Measurements from ENCODE around the gene ARL8A.
"Not testable (repeated sequence)": the region's sequence is repeated elsewhere in the genome, so short reads cannot be mapped to it uniquely, and the experiment has no call there.

The ARL8A gene

GRCh38 chr1:202133001-202133400 is 11.5 kb downstream of the ARL8A start:
- no peak for DNase-seq

- no peak for DNase-seq
Measured at GRCh38 chr1:202131956-202132821, 12.3 kb downstream of the ARL8A start.

GRCh38 chr1:202130816-202131522 is 13.6 kb downstream of the ARL8A start:
- DNase-seq: no peak

DNA sequence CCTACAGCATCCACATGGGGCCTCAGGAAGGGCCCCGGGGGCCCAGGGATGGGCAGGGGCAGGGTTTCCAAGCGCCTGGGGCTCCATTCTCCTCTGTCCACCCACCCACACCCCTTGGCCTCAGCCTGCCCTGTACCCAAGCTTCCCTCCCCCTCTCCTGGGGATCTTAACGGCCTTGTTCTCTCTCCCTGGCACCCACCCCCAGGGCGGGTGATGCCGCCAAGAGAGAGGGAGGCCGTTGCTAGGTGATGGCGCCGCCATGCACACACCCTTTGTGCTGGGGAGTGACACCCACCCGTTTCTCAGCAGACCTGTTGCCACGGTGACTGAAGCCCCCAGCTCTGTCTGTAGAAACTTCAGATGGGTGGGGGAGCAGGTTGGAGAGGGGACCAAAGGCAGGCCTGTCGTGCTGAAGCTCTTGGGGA is 14.2 kb downstream of the ARL8A start:
- DNase-seq: no peak

DNA sequence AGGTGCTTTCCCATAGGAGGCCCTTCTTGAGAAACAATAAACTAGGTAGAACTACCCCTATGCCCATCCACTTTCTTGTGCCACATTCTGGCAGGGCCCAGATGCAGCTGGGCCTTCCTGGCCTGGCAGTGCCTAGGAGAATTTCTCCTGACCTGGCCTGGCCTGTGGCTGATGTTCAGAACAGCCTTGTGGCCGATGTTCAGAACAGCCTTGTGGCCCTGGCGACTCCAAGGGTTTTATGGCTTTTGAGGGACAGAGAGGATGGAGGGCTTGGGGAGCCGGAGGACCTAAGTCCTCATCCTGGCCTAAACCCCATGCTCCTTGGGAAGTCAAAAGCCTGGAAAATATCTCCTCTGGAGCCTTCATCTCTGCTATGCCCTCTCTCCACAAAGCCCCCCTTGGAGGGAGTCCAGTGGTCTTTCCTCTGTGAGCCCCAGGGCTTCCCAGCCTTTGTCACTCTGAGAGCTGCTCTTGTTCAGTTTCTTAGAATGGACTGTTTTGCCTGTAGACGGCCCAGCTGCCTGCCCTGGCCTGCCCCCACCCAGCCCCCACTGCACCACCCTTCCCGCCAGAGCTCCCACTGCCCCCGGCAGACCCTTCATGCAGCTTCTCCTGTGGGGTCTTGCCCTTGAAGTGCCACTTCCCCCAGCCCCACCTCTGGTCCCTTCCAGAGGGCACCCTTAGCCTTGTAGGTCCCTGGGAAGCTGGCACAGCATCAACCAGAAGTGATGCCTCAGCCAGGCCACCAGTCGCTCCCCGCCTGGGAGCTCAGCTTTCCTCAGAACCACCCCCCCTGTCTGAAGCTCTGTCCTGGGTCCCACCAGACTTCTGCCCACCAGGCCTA is 14.9 kb downstream of the ARL8A start:
- no peak for DNase-seq

- DNase-seq: no peak
Measured at GRCh38 chr1:202127836-202128622, 16.5 kb downstream of the ARL8A start.

DNA sequence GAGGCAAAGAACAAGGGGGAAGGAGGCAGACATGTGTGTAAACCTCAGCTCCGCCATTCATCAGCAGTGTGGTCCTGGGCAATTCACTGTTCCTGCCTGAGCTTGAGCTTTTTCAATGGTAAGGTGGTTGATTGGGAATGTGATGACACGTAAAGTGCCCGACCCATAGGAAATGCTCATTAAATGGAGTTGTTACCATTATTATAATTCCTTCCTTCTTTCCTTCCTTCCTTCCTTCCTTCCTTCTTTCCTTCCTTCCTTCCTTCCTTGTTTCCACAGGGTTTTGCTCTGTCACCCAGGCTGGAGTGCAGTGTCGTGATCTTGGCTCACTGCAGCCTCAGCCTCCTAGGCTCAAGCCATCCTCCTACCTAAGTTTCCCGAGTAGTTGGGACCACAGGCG is 17.5 kb downstream of the ARL8A start:
- no peak for DNase-seq

DNA sequence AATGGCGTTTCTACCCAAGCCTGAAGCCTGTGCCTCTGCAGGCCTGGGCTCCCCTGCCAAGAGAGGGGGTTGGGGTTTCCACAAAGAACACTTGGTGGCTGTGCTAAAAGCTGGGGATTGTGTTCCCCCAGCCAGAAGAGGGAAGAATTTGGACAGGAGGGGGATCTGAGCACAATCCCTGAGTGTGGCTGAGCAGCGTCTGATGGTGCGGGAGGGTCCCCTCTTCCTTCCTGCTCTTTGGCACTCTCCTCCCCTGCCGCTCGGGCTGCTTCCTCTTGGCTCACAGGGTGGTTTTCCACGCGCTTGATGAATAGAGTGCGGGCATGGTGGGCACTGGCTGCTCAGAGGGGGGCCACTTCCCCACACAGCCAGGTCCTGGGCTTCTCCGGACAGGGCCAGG is 18.1 kb downstream of the ARL8A start:
- no peak for DNase-seq

- no peak for DNase-seq
Measured at GRCh38 chr1:202125611-202126010, 18.9 kb downstream of the ARL8A start.

GRCh38 chr1:202124142-202124541 is 20.4 kb downstream of the ARL8A start:
- DNase-seq: no peak

- no peak for DNase-seq
Measured at GRCh38 chr1:202123336-202123813, 21.2 kb downstream of the ARL8A start.

- DNase-seq: no peak
Measured at GRCh38 chr1:202122639-202123335, 21.8 kb downstream of the ARL8A start, which contains the start of gene GPR37L1. GPR37L1 (plus strand) TSS chr1:202122917; CDS start chr1:202122964, 47 bp downstream.

DNA sequence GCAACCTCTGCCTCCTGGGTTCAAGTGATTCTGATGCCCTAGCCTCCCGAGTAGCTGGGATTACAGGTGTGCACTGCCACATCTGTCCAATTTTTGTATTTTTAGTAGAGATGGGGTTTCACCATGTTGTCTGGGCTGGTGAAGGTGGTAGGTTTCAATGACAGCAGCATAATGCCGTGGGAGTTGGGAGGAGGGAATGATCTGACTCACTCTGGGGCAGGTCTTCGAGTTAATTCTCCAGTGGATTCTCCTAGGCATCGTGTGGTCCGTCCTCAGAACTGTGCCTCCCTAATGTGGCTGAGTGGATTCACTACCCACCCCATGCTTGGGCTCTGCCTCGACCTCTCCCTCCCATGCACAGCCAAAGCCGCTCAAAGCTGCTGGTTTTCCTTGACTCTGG is 23.5 kb downstream of the ARL8A start:
- DNase-seq: no peak

GRCh38 chr1:202117898-202118371 is 26.6 kb downstream of the ARL8A start:
- no peak for DNase-seq

DNA sequence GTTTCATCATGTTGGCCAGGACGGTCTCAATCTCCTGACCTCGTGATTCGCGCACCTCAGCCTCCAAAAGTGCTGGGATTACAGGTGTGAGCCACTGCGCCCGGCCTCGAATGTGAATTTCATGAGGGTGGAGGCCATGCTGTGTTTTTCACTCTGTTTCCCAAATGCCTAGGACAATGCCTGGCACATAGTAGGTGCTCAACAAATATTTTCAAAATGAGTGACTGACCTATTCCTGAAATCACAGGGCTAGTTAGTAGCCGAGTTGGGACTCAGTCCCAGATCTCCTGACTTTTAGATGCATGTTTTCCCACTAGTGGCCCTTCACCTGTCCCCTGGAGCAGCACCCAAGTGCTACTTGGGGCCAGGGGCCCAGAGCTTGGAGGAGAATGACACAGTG is 28.2 kb downstream of the ARL8A start:
- DNase-seq: no peak

DNA sequence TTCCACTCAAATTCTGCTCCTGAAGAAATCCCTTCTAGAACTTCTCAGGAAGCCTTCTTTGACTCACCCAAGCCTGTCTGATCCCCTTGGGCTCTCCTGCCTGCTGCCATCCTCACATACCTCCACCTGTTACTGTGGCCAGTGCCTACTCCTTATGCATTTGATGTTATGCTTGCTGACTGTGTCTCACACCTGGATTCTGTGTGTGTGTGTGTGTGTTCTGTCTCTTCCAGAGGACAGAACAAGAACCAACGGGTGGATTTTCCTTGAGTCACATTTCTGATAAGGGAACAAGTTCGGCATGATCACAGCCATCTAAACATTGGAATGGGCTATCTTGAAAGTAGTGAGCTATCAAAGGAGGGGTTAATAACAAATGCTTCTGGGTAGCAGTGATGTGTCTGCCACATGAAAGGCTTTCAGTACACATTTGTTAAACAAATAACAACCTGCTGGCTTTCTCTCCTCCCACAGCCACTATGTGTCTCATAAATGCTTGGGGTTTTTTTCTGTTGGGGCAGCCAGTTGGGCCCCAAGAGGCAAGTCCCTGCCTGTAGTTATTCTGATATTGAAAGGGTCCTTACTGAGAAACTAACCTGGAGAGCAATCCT is 30.7 kb downstream of the ARL8A start:
- no peak for DNase-seq

GRCh38 chr1:202112859-202113689 is 31.5 kb downstream of the ARL8A start:
- peak; percentile 34 for DNase-seq

- DNase-seq: not testable (repeated sequence)
Measured at GRCh38 chr1:202111589-202111988, 32.9 kb downstream of the ARL8A start.

GRCh38 chr1:202110977-202111376 is 33.6 kb downstream of the ARL8A start:
- DNase-seq: no peak
